ENCODE data around the gene SOS2. TPM values are rescaled to one million over a fixed set of nuclear protein-coding genes. Genes with fewer than 3 reads are reported as not detected.

The SOS2 gene
- 10 to 100 TPM; 64.7 to 82.2 (median 69.5) TPM for total RNA-seq
- 72.6 TPM for total RNA-seq (2013)

GRCh38 chr14:50231475-50232275 lies at the start of gene SOS2:
Gene SOS2 (minus strand): TSS chr14:50231578. CDS start chr14:50231283, 295 bp downstream.
- Mint-ChIP-seq H3K4me1 (peaks cover 35% of the 10 kb centered on the region in 2 donors), H3K36me3 (no peaks in the 10 kb centered on the region), H3K9me3 (no peaks in the 10 kb centered on the region), H3K4me3 (peak within 1 kb of the TSS; percentile 89), H3K27me3 (ENCODE audit: low read depth in 2 of 2) (no peaks in the 10 kb centered on the region), H3K27ac (peak within 1 kb of the TSS; percentile 92 to 96)
- peak within 1 kb of the TSS; percentile 95 for H3K4me3 ChIP-seq (ENCODE audit: low read length)
- peaks cover 14% of the 10 kb centered on the region for H3K4me1 ChIP-seq (ENCODE audit: control insufficient read depth, insufficient read depth, low read length)
- no peaks in the 10 kb centered on the region for H3K9me3 ChIP-seq (ENCODE audit: control insufficient read depth, insufficient read depth, low read length)
- TF ChIP-seq, protein P1, sequence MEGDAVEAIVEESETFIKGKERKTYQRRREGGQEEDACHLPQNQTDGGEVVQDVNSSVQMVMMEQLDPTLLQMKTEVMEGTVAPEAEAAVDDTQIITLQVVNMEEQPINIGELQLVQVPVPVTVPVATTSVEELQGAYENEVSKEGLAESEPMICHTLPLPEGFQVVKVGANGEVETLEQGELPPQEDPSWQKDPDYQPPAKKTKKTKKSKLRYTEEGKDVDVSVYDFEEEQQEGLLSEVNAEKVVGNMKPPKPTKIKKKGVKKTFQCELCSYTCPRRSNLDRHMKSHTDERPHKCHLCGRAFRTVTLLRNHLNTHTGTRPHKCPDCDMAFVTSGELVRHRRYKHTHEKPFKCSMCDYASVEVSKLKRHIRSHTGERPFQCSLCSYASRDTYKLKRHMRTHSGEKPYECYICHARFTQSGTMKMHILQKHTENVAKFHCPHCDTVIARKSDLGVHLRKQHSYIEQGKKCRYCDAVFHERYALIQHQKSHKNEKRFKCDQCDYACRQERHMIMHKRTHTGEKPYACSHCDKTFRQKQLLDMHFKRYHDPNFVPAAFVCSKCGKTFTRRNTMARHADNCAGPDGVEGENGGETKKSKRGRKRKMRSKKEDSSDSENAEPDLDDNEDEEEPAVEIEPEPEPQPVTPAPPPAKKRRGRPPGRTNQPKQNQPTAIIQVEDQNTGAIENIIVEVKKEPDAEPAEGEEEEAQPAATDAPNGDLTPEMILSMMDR (IDR thresholded peaks at IDR 0.05) = no peak
- peak within 1 kb of the TSS; percentile 98 for H3K27ac ChIP-seq (ENCODE audit: low read length)
- intact Hi-C loops (cut with micrococcal nuclease) = loop anchor here (2.0 to 5.0 kb wide), 4 partner anchors 81 to 369 kb away; partner anchors contain the start of genes CDKL1, DMAC2L, L2HGDH and MAP4K5
- no peaks in the 10 kb centered on the region for H3K36me3 ChIP-seq (ENCODE audit: control insufficient read depth, insufficient read depth, low read length)
- DNase-seq (peak; percentile 83 to 85), ATAC-seq (peak; percentile 78 to 93 (median 86))
- whole genome bisulfite sequencing (ENCODE audit: insufficient coverage) = under 1% methylated on average over 90 of the region's 90 CpGs
- H3K27me3 ChIP-seq (ENCODE audit: control insufficient read depth, insufficient read depth, low read length) = no peaks in the 10 kb centered on the region

DNA sequence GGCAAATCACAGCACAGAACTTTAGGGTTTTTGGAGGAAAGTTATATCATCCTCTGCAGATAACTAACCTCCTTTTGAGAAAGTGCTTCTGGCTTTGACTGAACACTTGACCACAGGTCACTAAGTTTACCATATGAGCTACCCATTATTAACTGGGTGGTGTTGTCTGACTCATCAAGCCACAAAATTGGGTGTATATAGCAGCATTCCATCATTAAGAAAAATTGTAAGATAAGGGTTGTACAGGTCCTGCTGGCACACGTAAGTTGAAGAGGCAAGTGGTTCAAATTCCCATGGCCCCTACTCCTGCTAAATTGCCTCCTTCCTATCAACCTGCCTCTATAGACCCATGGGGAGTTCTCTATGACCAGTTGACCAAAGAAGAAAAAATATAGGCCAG lies 41.1 kb upstream of the SOS2 start:
- Mint-ChIP-seq H3K27ac (no peak overlapping the region), H3K4me1 (no peaks in the 10 kb centered on the region), H3K9me3 (no peaks in the 10 kb centered on the region), H3K4me3 (no peak overlapping the region), H3K36me3 (no peaks in the 10 kb centered on the region), H3K27me3 (ENCODE audit: low read depth in 2 of 2) (no peaks in the 10 kb centered on the region)
- 100% methylated on average over 1 of the region's 1 CpG for WGBS (ENCODE audit: insufficient coverage)
- Histone ChIP-seq H3K4me1 (ENCODE audit: control insufficient read depth, insufficient read depth, low read length) (no peaks in the 10 kb centered on the region), H3K4me3 (ENCODE audit: low read length) (no peak overlapping the region), H3K27me3 (ENCODE audit: control insufficient read depth, insufficient read depth, low read length) (no peaks in the 10 kb centered on the region), H3K9me3 (ENCODE audit: control insufficient read depth, insufficient read depth, low read length) (no peaks in the 10 kb centered on the region), H3K27ac (ENCODE audit: low read length) (no peak overlapping the region), H3K36me3 (ENCODE audit: control insufficient read depth, insufficient read depth, low read length) (no peaks in the 10 kb centered on the region)
- TF ChIP-seq, protein P1 (IDR thresholded peaks at IDR 0.05) = no peak
- ATAC-seq (no peak), DNase-seq (no peak)
- intact Hi-C loops (cut with micrococcal nuclease) = no loop called here

DNA sequence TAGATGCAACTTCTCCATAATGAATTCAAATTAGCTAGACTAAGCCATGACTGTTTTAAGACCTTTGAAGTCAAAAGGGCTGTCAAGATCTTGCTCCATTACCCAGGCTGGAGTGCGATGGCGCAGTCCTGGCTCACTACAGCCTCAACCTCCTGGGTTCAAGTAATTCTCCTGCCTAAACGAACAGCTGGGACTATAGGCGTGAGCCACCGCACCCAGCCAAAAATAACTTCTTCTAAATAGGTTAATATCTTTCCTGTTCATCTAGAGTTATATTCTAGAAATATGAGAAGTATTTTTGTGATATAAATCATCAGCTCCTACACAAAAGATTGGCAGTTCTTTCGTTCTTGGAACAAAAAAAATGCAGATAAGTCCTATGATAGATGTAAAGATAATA lies 39.6 kb upstream of the SOS2 start:
- TF ChIP-seq, protein P1 (IDR thresholded peaks at IDR 0.05) = no peak
- no peak for DNase-seq
- Histone ChIP-seq H3K27me3 (ENCODE audit: control insufficient read depth, insufficient read depth, low read length) (no peaks in the 10 kb centered on the region), H3K27ac (ENCODE audit: low read length) (no peak overlapping the region), H3K4me3 (ENCODE audit: low read length) (no peak overlapping the region), H3K36me3 (ENCODE audit: control insufficient read depth, insufficient read depth, low read length) (no peaks in the 10 kb centered on the region), H3K4me1 (ENCODE audit: control insufficient read depth, insufficient read depth, low read length) (no peaks in the 10 kb centered on the region), H3K9me3 (ENCODE audit: control insufficient read depth, insufficient read depth, low read length) (no peaks in the 10 kb centered on the region)
- WGBS (ENCODE audit: insufficient coverage) = 94% methylated on average over 3 of the region's 6 CpGs
- ATAC-seq = no peak
- H3K27me3 Mint-ChIP-seq (ENCODE audit: low read depth in 2 of 2) = no peaks in the 10 kb centered on the region
- H3K36me3 Mint-ChIP-seq = no peaks in the 10 kb centered on the region
- H3K4me1 Mint-ChIP-seq = no peaks in the 10 kb centered on the region
- H3K27ac Mint-ChIP-seq = no peak overlapping the region
- H3K9me3 Mint-ChIP-seq = no peaks in the 10 kb centered on the region
- intact Hi-C loops (cut with micrococcal nuclease) = no loop called here
- no peak overlapping the region for H3K4me3 Mint-ChIP-seq

Measured in natural killer cell (primary cell).